Measurements from ENCODE around the gene KIAA1328.

Gene KIAA1328

GRCh38 chr18:37222999-37223378, 394.1 kb downstream of the KIAA1328 start:
- DNase-seq = no peak

GRCh38 chr18:37225279-37225678, 396.4 kb downstream of the KIAA1328 start:
- DNase-seq = peak; percentile 5 to 82 (median 41)

DNA sequence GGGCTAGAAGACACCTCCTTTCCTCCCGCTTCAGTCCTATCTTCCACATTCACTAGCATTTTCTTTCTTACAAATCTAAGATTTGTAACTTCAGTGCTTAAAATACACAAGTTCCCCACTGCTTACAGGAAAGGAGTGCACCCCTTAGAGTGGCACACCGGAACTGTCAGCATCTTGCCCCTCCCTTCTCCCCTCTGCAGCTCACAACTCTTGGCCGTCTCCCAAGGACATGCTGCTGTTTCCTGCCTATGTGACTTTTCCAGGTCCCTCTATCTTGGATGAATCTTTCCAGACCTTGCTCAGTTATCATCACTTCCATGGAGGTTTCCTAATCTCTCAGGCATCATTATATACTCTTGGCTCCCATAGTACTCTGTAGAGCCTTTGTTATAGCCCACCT, 401.8 kb downstream of the KIAA1328 start:
- no peak for DNase-seq

GRCh38 chr18:37231251-37231650, 402.3 kb downstream of the KIAA1328 start:
- DNase-seq = no peak

- no peak for DNase-seq
Observed at GRCh38 chr18:37235583-37235982, 406.7 kb downstream of the KIAA1328 start.

- peak in 1 of 3 experiments; percentile 24 for DNase-seq
Observed at GRCh38 chr18:37238282-37239108, 409.6 kb downstream of the KIAA1328 start.

GRCh38 chr18:37242091-37242490, 413.2 kb downstream of the KIAA1328 start:
- DNase-seq = no peak

- no peak for DNase-seq
Observed at GRCh38 chr18:37242826-37243560, 414.1 kb downstream of the KIAA1328 start.

DNA sequence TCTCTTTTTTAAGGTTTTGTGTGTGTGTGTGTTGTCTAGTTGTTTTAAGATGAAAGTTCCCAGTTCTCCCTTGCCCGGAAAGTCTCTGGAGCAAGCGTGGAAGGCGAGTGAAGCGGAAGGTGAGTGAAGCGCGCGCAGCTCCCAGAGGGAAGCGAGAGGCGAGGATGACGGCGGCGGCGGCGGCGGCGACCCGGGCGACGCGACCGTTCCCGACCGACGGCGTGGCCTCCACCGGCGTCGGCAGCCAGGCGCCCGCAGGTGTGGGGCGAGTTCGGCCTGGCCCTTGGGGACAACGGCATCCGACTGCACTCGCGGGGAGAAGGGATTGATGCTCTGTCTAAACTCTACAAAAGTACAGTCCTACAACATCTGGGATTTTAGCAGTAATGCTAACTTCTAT, 414.8 kb downstream of the KIAA1328 start:
- no peak for DNase-seq

- DNase-seq = no peak
Observed at GRCh38 chr18:37244618-37245017, 415.7 kb downstream of the KIAA1328 start.

DNA sequence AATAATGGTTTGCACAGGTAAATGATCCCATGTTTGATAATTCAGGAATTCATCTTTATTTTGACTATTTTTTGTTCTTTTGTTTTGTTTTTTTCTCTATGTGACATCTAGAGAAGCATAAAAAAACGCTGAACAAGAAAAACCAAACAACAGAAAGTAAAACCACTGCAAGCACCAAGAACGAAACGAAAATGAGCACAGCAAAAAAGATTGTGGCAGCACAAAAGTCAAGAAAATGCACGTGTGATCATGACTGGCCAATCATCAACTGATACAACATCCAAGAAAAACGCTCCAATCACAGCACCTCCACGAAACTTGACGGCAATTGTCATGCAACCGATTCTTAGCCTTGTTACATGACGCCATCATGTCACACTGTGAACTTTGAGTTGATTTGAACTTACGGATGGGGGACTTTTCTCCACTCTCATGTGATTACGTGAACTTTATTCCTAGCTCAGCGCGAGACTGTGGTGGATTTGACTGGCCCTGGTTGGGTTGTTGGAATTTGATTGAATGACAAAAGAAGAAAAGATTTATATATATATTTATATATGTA, 417.9 kb downstream of the KIAA1328 start:
- no peak for DNase-seq

DNA sequence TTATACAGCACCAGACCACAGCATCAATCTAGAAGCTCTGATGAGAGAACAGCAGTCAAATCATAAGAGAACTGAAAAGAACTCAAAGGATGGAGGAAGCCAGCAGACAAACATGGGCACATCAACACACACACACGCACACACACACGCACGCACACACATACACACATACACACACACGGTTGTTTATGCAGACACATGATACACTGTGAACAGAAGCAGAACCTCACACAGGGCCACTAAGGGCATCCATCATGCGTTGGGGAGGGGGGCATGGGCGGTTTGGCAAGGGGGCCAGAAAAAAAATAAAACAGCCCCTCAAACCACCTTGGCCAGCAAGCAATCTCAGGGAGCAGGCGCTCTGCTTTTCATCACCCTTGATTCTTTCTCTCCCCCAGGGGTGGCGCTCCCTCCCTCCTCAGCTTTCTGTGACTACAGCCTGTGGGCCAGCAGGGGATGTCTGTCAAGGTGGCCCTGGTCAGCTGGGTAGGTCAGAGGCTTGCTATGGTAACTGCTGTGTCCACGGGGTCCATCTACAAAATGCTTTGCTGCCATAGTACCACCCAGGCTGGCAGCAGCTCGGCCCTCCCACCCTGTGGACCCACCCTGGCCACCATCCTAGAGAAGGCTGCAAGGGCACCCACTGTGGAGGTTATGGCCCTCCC, 418.7 kb downstream of the KIAA1328 start:
- no peak for DNase-seq

- DNase-seq = no peak
Observed at GRCh38 chr18:37248281-37248680, 419.4 kb downstream of the KIAA1328 start.

- DNase-seq = no peak
Observed at GRCh38 chr18:37249171-37249886, 420.4 kb downstream of the KIAA1328 start.

GRCh38 chr18:37249895-37250618, 421.1 kb downstream of the KIAA1328 start:
- DNase-seq = no peak

- no peak for DNase-seq
Observed at GRCh38 chr18:37251679-37252078, 422.8 kb downstream of the KIAA1328 start.

GRCh38 chr18:37252342-37252741, 423.4 kb downstream of the KIAA1328 start:
- no peak for DNase-seq

DNA sequence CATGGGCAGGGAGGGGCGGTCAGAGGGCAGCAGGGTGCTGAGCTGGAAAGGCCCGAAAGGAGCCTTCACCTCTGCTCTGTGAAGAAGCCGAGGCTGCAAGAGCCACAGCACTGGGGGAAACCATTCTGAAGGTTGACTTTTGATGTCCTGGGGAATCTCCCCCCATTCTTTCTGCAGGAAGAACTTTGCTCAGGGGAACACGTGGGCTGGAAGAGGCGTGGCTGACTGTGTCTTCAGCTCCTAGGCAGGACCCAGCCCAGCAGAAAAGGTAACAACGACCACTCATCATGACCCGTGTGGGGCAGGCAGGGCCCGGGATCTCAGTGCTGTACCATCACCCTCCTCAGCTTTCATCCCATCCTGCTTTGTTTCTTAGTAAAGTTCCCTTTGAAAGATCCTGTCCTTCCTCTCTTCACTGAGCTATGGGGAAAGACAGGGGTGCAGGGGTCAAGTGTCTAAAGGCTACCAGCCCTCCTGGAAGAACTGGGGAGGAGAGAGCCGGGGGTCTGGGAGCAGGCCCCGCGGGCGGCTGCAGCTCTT, 424.0 kb downstream of the KIAA1328 start:
- DNase-seq = no peak

- peak in 1 of 3 experiments; percentile 32 for DNase-seq
Observed at GRCh38 chr18:37253394-37254235, 424.7 kb downstream of the KIAA1328 start.

DNA sequence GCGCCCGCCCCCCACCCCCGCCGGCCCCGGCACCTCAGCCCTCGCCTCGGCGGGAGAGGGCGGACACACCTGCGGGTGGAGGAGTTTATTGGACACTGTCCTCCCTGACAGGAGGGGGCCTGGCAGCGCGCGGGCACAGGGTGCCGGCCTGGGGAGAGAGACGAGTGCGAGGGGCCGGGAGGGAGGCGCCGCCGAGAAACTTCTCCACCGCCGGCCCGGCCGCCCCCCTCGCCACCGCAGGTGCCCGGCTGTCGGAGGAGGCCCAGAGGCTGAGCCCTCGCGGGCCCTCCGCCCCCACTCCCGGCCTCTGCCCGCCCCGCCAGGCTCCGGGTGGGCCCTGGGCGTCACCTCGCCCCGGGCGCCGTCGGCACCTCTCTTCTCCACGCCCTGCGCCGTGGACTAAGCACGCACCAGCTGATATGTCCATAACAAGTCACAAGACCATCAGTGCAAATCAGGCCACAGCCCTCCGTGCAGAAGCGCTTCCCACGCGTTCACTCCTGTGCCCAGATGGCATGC, 425.4 kb downstream of the KIAA1328 start:
- DNase-seq = peak in 1 of 3 experiments; percentile 17

All from NCI-H1417 (cell line).